Aorta (tissue), 5 donors: Measurements from ENCODE around the gene MAP3K9. TPM values are rescaled to one million over a fixed set of nuclear protein-coding genes. Genes with fewer than 3 reads are reported as not detected.
"Not testable (repeated sequence)": the region's sequence is repeated elsewhere in the genome, so short reads cannot be mapped to it uniquely, and the experiment has no call there.

ENCODE experiments used
- ATAC-seq: fragments of 200-7000 bp; cut with Tn5 transposase; one replicate; pipeline ENCODE4 v1.9.1; 2022; ENCODE audit warnings: moderate library complexity; ENCODE audit not compliant: low FRiP score
- DNase-seq, 2 donors: peaks; one replicate each; pipeline ENCODE4 v3.0.0-alpha.2; 2020
- H3K27ac ChIP-seq, 2 donors: one replicate each; pipeline ENCODE4 v1.5.1; 2013; ENCODE audit warnings: low read length in 2 of 2, mild to moderate bottlenecking in 2 of 2, moderate library complexity in 2 of 2, control low read depth in 1 of 2, inconsistent platforms in 1 of 2, low read depth in 1 of 2
- H3K27me3 ChIP-seq, 2 donors: one replicate each; pipeline ENCODE4 v1.6.1; 2013; ENCODE audit warnings: control low read depth in 1 of 2, low read length in 1 of 2, mild to moderate bottlenecking in 1 of 2, moderate library complexity in 1 of 2; ENCODE audit not compliant: insufficient read depth in 2 of 2, control insufficient read depth in 1 of 2
- H3K36me3 ChIP-seq, 2 donors: one replicate each; pipeline ENCODE4 v1.6.1; 2013; ENCODE audit warnings: control low read depth in 1 of 2, low read length in 1 of 2, mild to moderate bottlenecking in 1 of 2; ENCODE audit not compliant: insufficient read depth in 2 of 2, control insufficient read depth in 1 of 2
- H3K4me1 ChIP-seq, 2 donors: one replicate each; pipeline ENCODE4 v1.6.1; 2013; ENCODE audit warnings: low read length in 2 of 2, control low read depth in 1 of 2, mild to moderate bottlenecking in 1 of 2, moderate library complexity in 1 of 2; ENCODE audit not compliant: insufficient read depth in 2 of 2, control insufficient read depth in 1 of 2
- H3K4me3 ChIP-seq, 2 donors: one replicate each; pipeline ENCODE4 v1.5.1; 2013; ENCODE audit warnings: low read length in 2 of 2, control low read depth in 1 of 2, mild to moderate bottlenecking in 1 of 2
- H3K9me3 ChIP-seq: one replicate; pipeline ENCODE4 v1.6.1; 2013; ENCODE audit warnings: mild to moderate bottlenecking, low read length; ENCODE audit not compliant: control insufficient read depth
- WGBS, 2 donors: extraction: QIAGEN DNeasy Blood & Tissue Kit; methylation state at CpG; one replicate each; pipeline ENCODE4 v1.1.7; 2013; 5-methylcytosine and 5-hydroxymethylcytosine counted together
- intact Hi-C, 2 donors: fragments of 100-400 bp; cut with DNase I; formaldehyde crosslinking; loops; one replicate each; pipeline versions ENCODE4 v1.14.2 to v1.15.0; 2022
- long read RNA-seq, 2 donors: library from polyadenylated mRNA; unstranded; transcript quantifications; one replicate each; pipeline ENCODE4 v2.0.0, GENCODE V29; 2020 to 2021
- polyA plus RNA-seq, 2 donors: library from polyadenylated mRNA; stranded (reverse); fragments of 200-250 nt; gene quantifications; one replicate each; pipeline ENCODE4 v1.2.3, GENCODE V29; 2013
- total RNA-seq, 2 donors: library from RNA; stranded (reverse); fragmentation: NEBNext Ultra II Directional; extraction: Animal tissue kit (Norgen Biotek cat#: 25700); gene quantifications; one replicate each; pipeline ENCODE4 v1.2.1, GENCODE V29; 2021
- donor health status: healthy with polysubstance abuse.
- donor health status: Bipolar disorder and iron deficiency.
- donor health status: DM: no; HTN: no; CAD: no.
- donor health status: DM: no; HTN: no; CAD: no.
- donor health status: DM: yes; HTN: yes; CAD: no.

Gene MAP3K9
- total RNA-seq (1 to 10 TPM in 1 of 2 donors, under 1 TPM in 1; 0.84 to 1.5 TPM), polyA plus RNA-seq (under 1 TPM; 0.20 to 0.63 TPM)
- long read RNA-seq, donor 1, result 0 reads
- long read RNA-seq, donor 2, result 0 reads

- no peaks in the 10 kb centered on the region for H3K4me1 ChIP-seq
- H3K36me3 ChIP-seq, result no peaks in the 10 kb centered on the region
- peak within 1 kb of the TSS; percentile 50 for H3K4me3 ChIP-seq
- intact Hi-C loops, result loop anchor here (10.0 kb wide), 2 partner anchors 185 to 995 kb away; no protein-coding TSS in a partner anchor
- DNase-seq (peak; percentile 85 to 89), ATAC-seq (peak; percentile 82)
- H3K27me3 ChIP-seq, result no peaks in the 10 kb centered on the region
- 2 to 3% methylated on average over 44 to 89 of the region's 89 CpGs for WGBS, 2 donors
- no peak within 1 kb of the TSS for H3K27ac ChIP-seq
- no peaks in the 10 kb centered on the region for H3K9me3 ChIP-seq
Observed at GRCh38 chr14:70809225-70810219, at the start of gene MAP3K9. Gene MAP3K9, minus strand, starts transcription at chr14:70809513. Its CDS starts 342 bp downstream, at chr14:70809171.

- ATAC-seq (no peak), DNase-seq (no peak)
- intact Hi-C loops, result no loop called here
- Histone ChIP-seq H3K4me1 (no peaks in the 10 kb centered on the region), H3K36me3 (no peaks in the 10 kb centered on the region), H3K27me3 (no peaks in the 10 kb centered on the region), H3K4me3 (no peak overlapping the region), H3K27ac (no peak overlapping the region), H3K9me3 (no peaks in the 10 kb centered on the region)
- 87 to 89% methylated on average over 5 of the region's 5 CpGs for WGBS, 2 donors
Observed at GRCh38 chr14:70858641-70859040, 49.3 kb upstream of the MAP3K9 start.

GRCh38 chr14:70857496-70857890 is 48.2 kb upstream of the MAP3K9 start:
- ATAC-seq (no peak), DNase-seq (no peak)
- no peaks in the 10 kb centered on the region for H3K36me3 ChIP-seq
- 84 to 94% methylated on average over 2 of the region's 2 CpGs for WGBS, 2 donors
- no peaks in the 10 kb centered on the region for H3K4me1 ChIP-seq
- H3K27me3 ChIP-seq, result no peaks in the 10 kb centered on the region
- no peak overlapping the region for H3K27ac ChIP-seq
- H3K4me3 ChIP-seq, result no peak overlapping the region
- H3K9me3 ChIP-seq, result no peaks in the 10 kb centered on the region
- intact Hi-C loops, result no loop called here

GRCh38 chr14:70856851-70857495 is 47.7 kb upstream of the MAP3K9 start:
- 67% methylated on average over 2 of the region's 2 CpGs for WGBS, 2 donors
- Histone ChIP-seq H3K27me3 (no peaks in the 10 kb centered on the region), H3K36me3 (no peaks in the 10 kb centered on the region), H3K27ac (no peak overlapping the region), H3K4me3 (no peak overlapping the region), H3K4me1 (no peaks in the 10 kb centered on the region), H3K9me3 (no peaks in the 10 kb centered on the region)
- no peak for DNase-seq
- intact Hi-C loops, result no loop called here
- no peak for ATAC-seq

- Histone ChIP-seq H3K9me3 (no peaks in the 10 kb centered on the region), H3K36me3 (no peaks in the 10 kb centered on the region), H3K27me3 (no peaks in the 10 kb centered on the region), H3K4me3 (no peak overlapping the region), H3K4me1 (no peaks in the 10 kb centered on the region), H3K27ac (no peak overlapping the region)
- no peak for DNase-seq
- no peak for ATAC-seq
- WGBS, 2 donors, result 77 to 83% methylated on average over 5 of the region's 5 CpGs
- intact Hi-C loops, result no loop called here
Observed at GRCh38 chr14:70855486-70855885, 46.2 kb upstream of the MAP3K9 start.

GRCh38 chr14:70853658-70854057 is 44.3 kb upstream of the MAP3K9 start:
- H3K27me3 ChIP-seq, H3K4me3 ChIP-seq, DNase-seq, H3K36me3 ChIP-seq, ATAC-seq, H3K4me1 ChIP-seq, H3K9me3 ChIP-seq, intact Hi-C loops, H3K27ac ChIP-seq: not testable (repeated sequence)
- WGBS, 2 donors, result 77 to 97% methylated on average over 3 of the region's 3 CpGs

- 83 to 89% methylated on average over 3 of the region's 3 CpGs for WGBS, 2 donors
- H3K36me3 ChIP-seq, result no peaks in the 10 kb centered on the region
- no peak overlapping the region for H3K27ac ChIP-seq
- intact Hi-C loops, result no loop called here
- no peak for DNase-seq
- ATAC-seq, result no peak
- no peaks in the 10 kb centered on the region for H3K9me3 ChIP-seq
- H3K4me1 ChIP-seq, result peaks cover 0 to 2% of the 10 kb centered on the region in 2 donors
- no peak overlapping the region for H3K4me3 ChIP-seq
- no peaks in the 10 kb centered on the region for H3K27me3 ChIP-seq
Observed at GRCh38 chr14:70847406-70848090, 38.2 kb upstream of the MAP3K9 start.

- Histone ChIP-seq H3K4me3 (no peak overlapping the region), H3K27me3 (no peaks in the 10 kb centered on the region), H3K36me3 (no peaks in the 10 kb centered on the region), H3K27ac (no peak overlapping the region), H3K9me3 (no peaks in the 10 kb centered on the region), H3K4me1 (peaks cover 0 to 2% of the 10 kb centered on the region in 2 donors)
- 74 to 79% methylated on average over 2 of the region's 2 CpGs for WGBS, 2 donors
- no peak for ATAC-seq
- DNase-seq, result no peak
- intact Hi-C loops, result no loop called here
Observed at GRCh38 chr14:70845601-70846000, 36.3 kb upstream of the MAP3K9 start.
